GM21423 (cell line): Measurements from ENCODE around the gene IL17B.

Source experiments
- ATAC-seq: cut with Tn5 transposase; IDR thresholded peaks from one replicate; pipeline ENCODE4 v1.9.1; 2021; ENCODE audit warnings: mild to moderate bottlenecking, moderate library complexity; ENCODE audit not compliant: unreplicated experiment

The IL17B gene

GRCh38 chr5:149379177-149379761 lies at the start of gene IL17B:
Gene IL17B (minus strand): TSS chr5:149379292. CDS start chr5:149379225, 67 bp downstream.
- no peak for ATAC-seq

- no peak for ATAC-seq
Measured at GRCh38 chr5:149428032-149428431, 48.9 kb upstream of the IL17B start.

- ATAC-seq, result no peak
Measured at GRCh38 chr5:149427374-149427773, 48.3 kb upstream of the IL17B start.

- no peak for ATAC-seq
Measured at GRCh38 chr5:149426931-149427330, 47.8 kb upstream of the IL17B start.

GRCh38 chr5:149425729-149426128 lies 46.6 kb upstream of the IL17B start:
- ATAC-seq, result no peak

- ATAC-seq, result no peak
Measured at GRCh38 chr5:149424371-149425315, 45.6 kb upstream of the IL17B start.

- ATAC-seq, result no peak
Measured at GRCh38 chr5:149423794-149424268, 44.7 kb upstream of the IL17B start.

- ATAC-seq, result no peak
Measured at GRCh38 chr5:149423049-149423793, 44.1 kb upstream of the IL17B start.

- ATAC-seq, result no peak
Measured at GRCh38 chr5:149422366-149423048, 43.4 kb upstream of the IL17B start.

- ATAC-seq, result no peak
Measured at GRCh38 chr5:149421834-149422233, 42.7 kb upstream of the IL17B start.

GRCh38 chr5:149421372-149421685 lies 42.2 kb upstream of the IL17B start:
- no peak for ATAC-seq

GRCh38 chr5:149420545-149421371 lies 41.7 kb upstream of the IL17B start:
- no peak for ATAC-seq

- ATAC-seq, result no peak
Measured at GRCh38 chr5:149419859-149420544, 40.9 kb upstream of the IL17B start.

GRCh38 chr5:149419532-149419858 lies 40.4 kb upstream of the IL17B start:
- no peak for ATAC-seq

- ATAC-seq, result no peak
Measured at GRCh38 chr5:149418910-149419531, 39.9 kb upstream of the IL17B start.

- ATAC-seq, result no peak
Measured at GRCh38 chr5:149417711-149418368, 38.7 kb upstream of the IL17B start.

- no peak for ATAC-seq
Measured at GRCh38 chr5:149416987-149417710, 38.1 kb upstream of the IL17B start.
